ENCODE measurements around the gene KIAA1549. TPM values are rescaled to one million over a fixed set of nuclear protein-coding genes. Genes with fewer than 3 reads are reported as not detected.

The KIAA1549 gene
- total and polyA plus RNA-seq, 2 of the 4 experiments (the other 2 are of a cell fraction), result 1.3 to 3.3 TPM

- Histone ChIP-seq H3K27ac (ENCODE audit: insufficient read depth, low read length) (no peak overlapping the region), H3K79me1 (ENCODE audit: low read depth in 1 of 2, low read length in 2 of 2) (no peaks in the 10 kb centered on the region), H3K36me3 (ENCODE audit: control insufficient read depth, insufficient read depth, low read length) (peaks cover 2% of the 10 kb centered on the region; the same call in 1 of the 2 replicates), H3K9me3 (ENCODE audit: control insufficient read depth, insufficient read depth, low read length) (no peaks in the 10 kb centered on the region), H3K9me1 (ENCODE audit: insufficient read depth, low read length) (peaks cover 5% of the 10 kb centered on the region; the same call in 1 of the 2 replicates), H3K18ac (ENCODE audit: low read depth, low read length) (no peak overlapping the region), H2AFZ (replicated peaks; ENCODE audit: low read length, poor library complexity) (no peak overlapping the region), H4K91ac (ENCODE audit: insufficient read depth, low read depth, low read length) (no peak overlapping the region), H3K4ac (ENCODE audit: low read depth, low read length) (no peak overlapping the region), H3K27me3 (ENCODE audit: control insufficient read depth, insufficient read depth, low read length) (no peaks in the 10 kb centered on the region), H4K20me1 (ENCODE audit: insufficient read depth, low read length) (no peaks in the 10 kb centered on the region), H2BK15ac (ENCODE audit: low read depth, low read length) (no peak overlapping the region), H3K4me1 (ENCODE audit: control insufficient read depth, insufficient read depth, low read length) (peaks cover 6% of the 10 kb centered on the region; the same call in 1 of the 2 replicates), H4K5ac (ENCODE audit: low read depth, low read length) (no peak overlapping the region), H4K8ac (ENCODE audit: low read depth in 2 of 2, low read length in 2 of 2) (no peak overlapping the region), H3K4me3 (ENCODE audit: insufficient read depth, low read depth, low read length) (no peak overlapping the region), H3K23ac (ENCODE audit: low read depth, low read length) (no peak overlapping the region), H2AK5ac (ENCODE audit: low read depth, low read length) (no peak overlapping the region), H3K14ac (replicated peaks; ENCODE audit: low read depth, low read length) (no peak overlapping the region), H2BK5ac (ENCODE audit: low read depth, low read length, poor library complexity, severe bottlenecking) (no peak overlapping the region), H3K4me2 (ENCODE audit: low read depth, low read length) (no peak overlapping the region), H2AK9ac (replicated peaks; ENCODE audit: low read depth, low read length, poor library complexity) (no peak overlapping the region), H2BK20ac (ENCODE audit: low read depth, low read length) (no peak overlapping the region), H2BK120ac (ENCODE audit: low read depth, low read length) (no peak overlapping the region), H3K56ac (ENCODE audit: extremely low read depth, insufficient read depth, low read length) (no peak overlapping the region), H3K9ac (ENCODE audit: low read depth, low read length) (no peak overlapping the region)
- no peak for ATAC-seq (ENCODE audit: low read depth)
- no peak for TF ChIP-seq CHD1 (IDR thresholded peaks at IDR 0.05; ENCODE audit: low read depth, low read length)
- no peak for TF ChIP-seq MAZ (IDR thresholded peaks at IDR 0.05; ENCODE audit: borderline replicate concordance, low read depth, low read length)
- TF ChIP-seq RCOR1 (IDR thresholded peaks at IDR 0.05; ENCODE audit: insufficient replicate concordance, low read length), result no peak
- TF ChIP-seq ELK1 (IDR thresholded peaks at IDR 0.05; ENCODE audit: borderline replicate concordance, low read depth, low read length), result no peak
- TF ChIP-seq RAD21 (IDR thresholded peaks at IDR 0.05; ENCODE audit: low read length), result no peak
- TF ChIP-seq NFE2L2 (IDR thresholded peaks at IDR 0.05; ENCODE audit: low read depth, low read length), result no peak
- TF ChIP-seq CTCF (conservative IDR thresholded peaks at IDR 0.05; ENCODE audit: low read depth, low read length), result no peak
- no peak for TF ChIP-seq SMC3 (IDR thresholded peaks at IDR 0.05; ENCODE audit: low read depth, low read length)
- TF ChIP-seq POLR2A (IDR thresholded peaks at IDR 0.05; ENCODE audit: low read depth, low read length), result no peak
- TF ChIP-seq FOS (IDR thresholded peaks at IDR 0.05; ENCODE audit: low read depth, low read length), result no peak
- TF ChIP-seq MAFK (IDR thresholded peaks at IDR 0.05; ENCODE audit: low read depth, low read length), result no peak
- TF ChIP-seq CEBPB (IDR thresholded peaks at IDR 0.05; ENCODE audit: low read depth, low read length), result no peak
- TF ChIP-seq USF2 (IDR thresholded peaks at IDR 0.05; ENCODE audit: low read depth, low read length), result no peak
- no peak for TF ChIP-seq MXI1 (IDR thresholded peaks at IDR 0.05; ENCODE audit: borderline replicate concordance, low read depth, low read length)
- TF ChIP-seq RFX5 (IDR thresholded peaks at IDR 0.05; ENCODE audit: low read depth, low read length), result no peak
- TF ChIP-seq BHLHE40 (IDR thresholded peaks at IDR 0.05; ENCODE audit: low read depth, low read length), result no peak
- no TSS peak for BruUV-seq (replicated peaks)
- in situ Hi-C loops (cut with MboI; ENCODE audit: low sequenced_read_pairs) (no loop called here), intact Hi-C loops (cut with micrococcal nuclease) (no loop called here), dilution Hi-C loops (cut with HindIII; ENCODE audit: low sequenced_read_pairs, unreplicated experiment) (no loop called here)
- ChIA-PET POLR2A (ENCODE audit: unreplicated experiment) (no interaction called here), CTCF (no interaction called here)
- DNase-seq, result no peak
Measured at GRCh38 chr7:138878856-138879255, 102.3 kb downstream of the KIAA1549 start.
